ENCODE results near the gene EIF1AD.

EIF1AD gene

DNA sequence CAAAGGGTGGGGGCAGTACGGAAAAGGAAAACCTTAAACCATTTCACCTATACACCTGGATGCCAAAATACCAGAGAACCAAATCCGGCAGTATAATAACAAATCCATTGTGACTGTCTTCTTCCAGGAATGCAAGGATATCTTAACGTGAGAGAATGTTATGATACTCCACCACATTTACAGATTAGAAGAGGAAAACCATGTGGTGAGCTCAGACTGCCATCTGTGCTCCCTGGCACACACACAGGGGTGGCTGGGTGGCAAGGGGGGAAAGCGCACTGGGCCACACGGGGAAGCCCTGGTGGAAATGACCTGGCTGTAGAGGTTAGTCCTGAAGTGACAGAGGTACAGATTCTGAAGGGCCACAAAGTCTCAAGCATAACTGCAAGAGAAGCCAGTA, 9.9 kb downstream of the EIF1AD start:
- Histone ChIP-seq H3K4me3 (ENCODE audit: low read depth, low read length) (no peak overlapping the region), H3K27me3 (ENCODE audit: control insufficient read depth, insufficient read depth, low read length) (no peaks in the 10 kb centered on the region), H3K27ac (ENCODE audit: low read depth, low read length) (no peak overlapping the region), H3K36me3 (ENCODE audit: control insufficient read depth, insufficient read depth, low read length) (peaks cover 4% of the 10 kb centered on the region; the same call in 1 of the 2 replicates), H3K9me3 (ENCODE audit: control insufficient read depth, insufficient read depth, low read depth, low read length) (no peaks in the 10 kb centered on the region), H3K4me1 (ENCODE audit: control insufficient read depth, insufficient read depth, low read length) (no peaks in the 10 kb centered on the region), H3K9ac (ENCODE audit: low read length) (no peak overlapping the region)

DNA sequence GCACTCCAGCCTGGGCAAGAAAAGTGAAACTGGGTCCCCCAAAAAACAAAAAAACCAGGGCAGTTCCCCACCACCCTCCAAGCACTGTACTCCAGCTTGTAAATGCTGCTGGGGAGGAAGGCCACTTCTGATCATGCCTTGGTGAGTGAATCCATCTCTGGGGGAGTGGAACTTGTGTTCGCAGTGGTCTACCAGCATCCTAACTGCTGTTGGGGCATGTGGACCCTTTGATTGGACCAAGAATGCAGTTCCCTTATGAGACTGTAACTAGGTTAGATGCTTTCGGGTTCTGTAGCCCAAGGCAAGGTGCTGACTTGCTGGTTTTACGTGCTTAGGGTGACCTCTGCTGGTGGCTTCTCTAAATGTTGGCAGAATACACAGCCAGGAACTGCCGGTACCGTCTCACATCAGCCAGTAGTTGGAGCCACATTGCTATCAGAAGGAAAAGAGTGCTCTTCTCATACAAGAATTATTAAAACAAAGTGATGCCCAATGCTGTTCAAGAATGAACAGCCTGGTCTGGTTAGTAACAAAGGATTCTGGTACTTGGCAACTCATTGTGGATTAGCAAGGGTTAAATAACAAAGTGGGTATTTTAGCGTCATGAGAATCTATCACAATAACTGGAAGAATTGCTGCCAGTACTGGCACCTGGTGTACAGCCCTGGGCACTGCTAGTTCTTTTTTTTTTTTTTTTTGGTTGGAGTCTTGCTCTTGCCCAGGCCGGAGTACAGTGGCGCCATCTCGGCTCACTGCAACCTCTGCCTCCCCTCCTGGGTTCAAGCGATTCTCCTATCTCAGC, 13.0 kb downstream of the EIF1AD start:
- Histone ChIP-seq H3K27ac (ENCODE audit: low read depth, low read length) (no peak overlapping the region), H3K36me3 (ENCODE audit: control insufficient read depth, insufficient read depth, low read length) (peaks cover 3% of the 10 kb centered on the region; the same call in 1 of the 2 replicates), H3K27me3 (ENCODE audit: control insufficient read depth, insufficient read depth, low read length) (no peaks in the 10 kb centered on the region), H3K9ac (ENCODE audit: low read length) (no peak overlapping the region), H3K4me1 (ENCODE audit: control insufficient read depth, insufficient read depth, low read length) (no peaks in the 10 kb centered on the region), H3K9me3 (ENCODE audit: control insufficient read depth, insufficient read depth, low read depth, low read length) (no peaks in the 10 kb centered on the region), H3K4me3 (ENCODE audit: low read depth, low read length) (no peak overlapping the region)

DNA sequence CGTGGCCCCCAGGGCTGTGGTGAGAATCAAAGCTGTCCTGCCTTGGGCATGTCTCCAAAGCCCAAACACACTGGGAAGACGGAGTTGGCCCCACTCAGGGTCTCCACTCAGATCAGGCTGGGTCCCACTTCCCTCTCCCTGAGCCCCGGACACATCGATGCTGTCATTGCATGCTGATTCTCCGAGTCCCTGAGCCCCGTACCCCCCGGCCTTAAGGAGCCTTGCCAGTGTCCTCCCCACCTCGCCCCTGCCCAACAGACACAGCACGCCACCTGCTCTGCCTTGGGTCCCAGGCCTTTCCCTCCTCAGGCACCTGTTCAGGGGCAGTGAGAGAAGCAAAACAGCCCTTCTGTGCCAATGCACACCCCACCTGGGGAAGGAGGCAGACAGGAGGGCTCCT, 14.6 kb downstream of the EIF1AD start:
- H3K36me3 ChIP-seq (ENCODE audit: control insufficient read depth, insufficient read depth, low read length) = peaks cover 3% of the 10 kb centered on the region; the same call in 1 of the 2 replicates
- no peak overlapping the region for H3K27ac ChIP-seq (ENCODE audit: low read depth, low read length)
- no peaks in the 10 kb centered on the region for H3K4me1 ChIP-seq (ENCODE audit: control insufficient read depth, insufficient read depth, low read length)
- H3K9me3 ChIP-seq (ENCODE audit: control insufficient read depth, insufficient read depth, low read depth, low read length) = no peaks in the 10 kb centered on the region
- no peak overlapping the region for H3K4me3 ChIP-seq (ENCODE audit: low read depth, low read length)
- H3K9ac ChIP-seq (ENCODE audit: low read length) = no peak overlapping the region
- H3K27me3 ChIP-seq (ENCODE audit: control insufficient read depth, insufficient read depth, low read length) = no peaks in the 10 kb centered on the region

DNA sequence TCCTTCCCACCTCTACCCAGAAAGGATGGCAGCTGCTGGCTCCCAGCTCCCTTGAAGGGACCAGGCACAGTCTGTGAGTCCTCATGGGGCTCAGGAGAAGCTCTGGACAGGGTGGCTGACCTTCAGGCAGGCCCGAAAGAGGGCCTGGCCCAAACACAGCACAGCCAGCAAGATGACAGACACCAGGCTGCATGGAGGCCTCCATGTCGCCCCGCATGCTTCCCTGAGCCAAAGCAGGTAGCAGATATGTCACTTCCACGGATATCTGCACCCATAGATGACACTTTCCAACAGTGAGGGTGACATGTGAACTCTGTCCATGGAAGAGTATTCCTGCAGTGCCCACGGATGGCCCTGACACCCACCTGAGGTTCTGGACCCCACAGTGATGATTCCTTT, 18.4 kb downstream of the EIF1AD start:
- H3K27ac ChIP-seq (ENCODE audit: low read depth, low read length) = no peak overlapping the region
- no peak overlapping the region for H3K4me3 ChIP-seq (ENCODE audit: low read depth, low read length)
- H3K36me3 ChIP-seq (ENCODE audit: control insufficient read depth, insufficient read depth, low read length) = peaks cover 15% of the 10 kb centered on the region
- H3K9me3 ChIP-seq (ENCODE audit: control insufficient read depth, insufficient read depth, low read depth, low read length) = no peaks in the 10 kb centered on the region
- peaks cover 2% of the 10 kb centered on the region; the same call in 1 of the 2 replicates for H3K4me1 ChIP-seq (ENCODE audit: control insufficient read depth, insufficient read depth, low read length)
- H3K27me3 ChIP-seq (ENCODE audit: control insufficient read depth, insufficient read depth, low read length) = no peaks in the 10 kb centered on the region
- H3K9ac ChIP-seq (ENCODE audit: low read length) = no peak overlapping the region

DNA sequence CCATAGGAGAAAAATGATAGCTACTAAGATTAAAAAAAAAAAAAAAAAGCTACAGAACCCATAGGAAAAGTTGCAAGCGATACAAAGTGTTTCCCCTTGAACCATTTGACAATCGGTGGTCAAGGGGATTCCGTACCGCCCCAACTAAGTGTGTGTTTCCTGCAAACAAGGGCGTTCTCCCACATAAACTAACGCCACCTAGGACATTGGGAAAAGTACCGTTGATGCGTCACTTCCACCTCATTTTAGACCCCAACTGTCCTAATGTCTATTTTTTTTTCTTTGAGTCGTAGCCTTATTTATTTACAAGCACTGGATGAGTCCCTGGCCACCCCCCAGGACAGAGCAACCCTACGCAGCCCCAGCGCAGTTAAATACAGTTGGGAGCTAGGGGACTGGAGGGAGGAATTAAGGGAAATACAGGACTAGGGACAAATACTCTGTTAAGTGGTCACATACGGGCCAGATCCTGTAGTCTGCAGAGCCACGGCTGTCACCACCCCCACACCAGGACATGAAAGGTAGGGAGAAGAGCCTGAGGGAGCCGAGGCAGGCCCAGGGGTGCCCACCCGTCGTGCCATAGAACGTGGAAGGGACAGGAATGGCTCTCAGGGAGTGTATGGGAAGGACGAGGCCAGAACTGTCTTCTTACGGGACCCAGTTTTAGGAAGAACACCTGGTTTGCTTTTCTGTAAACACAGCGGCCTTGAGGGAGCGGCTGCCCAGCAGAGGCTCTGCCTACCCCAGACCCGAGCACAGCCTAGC, 19.0 kb downstream of the EIF1AD start:
- peaks cover 21% of the 10 kb centered on the region for H3K36me3 ChIP-seq (ENCODE audit: control insufficient read depth, insufficient read depth, low read length)
- H3K27ac ChIP-seq (ENCODE audit: low read depth, low read length) = no peak overlapping the region
- H3K27me3 ChIP-seq (ENCODE audit: control insufficient read depth, insufficient read depth, low read length) = no peaks in the 10 kb centered on the region
- no peaks in the 10 kb centered on the region for H3K9me3 ChIP-seq (ENCODE audit: control insufficient read depth, insufficient read depth, low read depth, low read length)
- peaks cover 2% of the 10 kb centered on the region; the same call in 1 of the 2 replicates for H3K4me1 ChIP-seq (ENCODE audit: control insufficient read depth, insufficient read depth, low read length)
- H3K4me3 ChIP-seq (ENCODE audit: low read depth, low read length) = no peak overlapping the region
- no peak overlapping the region for H3K9ac ChIP-seq (ENCODE audit: low read length)

DNA sequence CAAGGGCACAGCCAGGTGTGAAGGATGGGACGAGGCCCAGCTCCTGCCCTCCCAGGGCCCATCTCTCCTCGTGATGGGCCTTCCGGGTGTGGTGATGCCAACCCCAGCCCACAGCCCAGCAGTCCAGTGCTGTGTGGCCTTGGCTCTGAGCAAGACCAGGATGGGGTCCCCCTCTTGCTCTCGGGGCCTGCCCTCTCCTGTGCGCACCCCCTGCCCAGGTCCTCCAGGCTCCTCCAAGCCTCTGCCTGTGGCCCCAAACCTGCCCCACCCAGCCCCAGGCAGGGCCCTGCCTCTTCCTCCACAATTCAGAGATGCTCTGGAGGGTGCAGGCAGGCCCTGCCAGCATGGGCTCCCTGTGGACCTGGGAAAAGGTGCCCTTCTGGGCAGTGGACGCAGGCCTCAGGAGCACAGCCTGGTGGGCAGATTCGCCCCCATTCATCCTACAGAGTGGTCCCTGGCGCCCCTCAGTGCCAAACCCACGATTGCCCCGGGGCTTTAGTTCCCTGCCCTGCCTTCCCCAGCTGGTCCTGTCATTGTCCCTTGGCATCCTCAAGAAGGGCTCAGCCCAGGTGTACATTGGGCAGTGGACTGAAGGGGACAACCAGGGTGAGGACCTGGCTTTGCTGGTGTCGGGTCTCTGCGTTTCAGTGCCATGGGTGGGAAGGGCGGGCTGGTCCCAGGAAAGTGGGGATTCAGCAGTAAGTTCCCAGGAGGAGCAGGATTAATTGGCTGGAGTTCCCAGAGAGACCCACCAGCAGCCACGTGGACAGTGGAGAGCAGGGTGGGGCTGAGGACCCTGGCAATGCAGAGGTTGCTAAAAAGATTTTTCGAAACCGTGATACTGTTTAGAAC, 19.8 kb downstream of the EIF1AD start:
- no peak overlapping the region for H3K4me3 ChIP-seq (ENCODE audit: low read depth, low read length)
- H3K4me1 ChIP-seq (ENCODE audit: control insufficient read depth, insufficient read depth, low read length) = peaks cover 2% of the 10 kb centered on the region; the same call in 1 of the 2 replicates
- no peak overlapping the region for H3K27ac ChIP-seq (ENCODE audit: low read depth, low read length)
- no peaks in the 10 kb centered on the region for H3K27me3 ChIP-seq (ENCODE audit: control insufficient read depth, insufficient read depth, low read length)
- H3K9ac ChIP-seq (ENCODE audit: low read length) = no peak overlapping the region
- H3K9me3 ChIP-seq (ENCODE audit: control insufficient read depth, insufficient read depth, low read depth, low read length) = no peaks in the 10 kb centered on the region
- H3K36me3 ChIP-seq (ENCODE audit: control insufficient read depth, insufficient read depth, low read length) = peaks cover 29% of the 10 kb centered on the region

DNA sequence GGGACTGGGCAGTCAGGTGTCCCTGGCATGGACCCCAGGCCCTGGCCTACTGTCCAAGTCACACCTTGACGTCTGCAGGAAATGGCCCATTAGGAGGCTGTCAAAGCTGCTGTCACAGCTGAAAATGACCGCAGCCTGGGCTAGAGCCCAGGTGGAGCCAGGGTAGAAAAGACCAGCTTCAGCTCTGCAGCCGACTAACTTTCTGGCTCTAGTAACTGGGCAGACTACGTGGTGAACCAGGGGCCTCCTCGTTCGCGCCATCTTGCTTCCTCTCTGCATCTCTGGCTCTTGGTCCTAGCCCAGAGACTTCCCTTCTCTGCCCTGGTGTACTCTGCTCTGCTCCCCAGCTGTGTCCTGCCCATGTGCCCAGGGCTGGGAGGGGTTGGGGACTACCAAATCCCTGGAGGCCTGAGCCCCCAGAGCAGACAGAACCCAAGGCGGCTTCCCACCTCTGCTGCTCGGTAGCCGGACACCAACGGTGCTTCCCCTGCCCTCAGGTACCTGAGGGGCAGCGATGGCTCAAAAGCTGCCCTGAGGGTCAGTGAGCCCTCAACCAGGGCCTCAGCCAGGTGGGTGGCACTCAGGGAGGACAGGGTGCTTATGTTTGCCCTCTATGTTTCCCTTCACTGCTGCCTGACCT, 20.7 kb downstream of the EIF1AD start:
- H3K9ac ChIP-seq (ENCODE audit: low read length) = peak overlapping the region; percentile 23
- peaks cover 2% of the 10 kb centered on the region; the same call in 1 of the 2 replicates for H3K4me1 ChIP-seq (ENCODE audit: control insufficient read depth, insufficient read depth, low read length)
- no peak overlapping the region for H3K4me3 ChIP-seq (ENCODE audit: low read depth, low read length)
- peaks cover 39% of the 10 kb centered on the region for H3K36me3 ChIP-seq (ENCODE audit: control insufficient read depth, insufficient read depth, low read length)
- no peaks in the 10 kb centered on the region for H3K9me3 ChIP-seq (ENCODE audit: control insufficient read depth, insufficient read depth, low read depth, low read length)
- no peaks in the 10 kb centered on the region for H3K27me3 ChIP-seq (ENCODE audit: control insufficient read depth, insufficient read depth, low read length)
- H3K27ac ChIP-seq (ENCODE audit: low read depth, low read length) = no peak overlapping the region

DNA sequence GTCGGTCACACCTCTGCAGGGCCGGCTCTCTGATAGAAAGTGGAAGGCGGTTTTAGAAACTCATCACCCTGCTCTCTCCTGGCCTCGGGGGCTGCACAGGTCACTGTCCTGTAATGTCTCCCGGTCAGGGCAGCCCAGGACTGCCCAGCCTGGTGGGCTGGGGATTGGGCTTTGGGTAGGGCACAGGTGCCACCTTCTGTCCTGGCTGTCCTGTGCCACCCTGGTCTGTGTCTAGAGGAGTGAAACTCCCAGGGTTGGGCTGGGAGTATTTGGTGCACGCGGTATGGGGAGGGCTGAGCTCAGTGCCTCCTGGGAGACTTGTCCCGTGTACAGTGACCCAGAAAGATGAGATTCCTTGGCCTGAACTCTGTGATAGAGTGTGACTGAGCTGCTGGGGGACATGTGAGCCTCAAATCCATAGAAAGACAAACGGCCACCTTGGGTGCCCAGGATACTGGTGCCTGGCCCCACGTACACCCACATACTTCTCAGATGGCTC, 22.6 kb downstream of the EIF1AD start:
- no peak overlapping the region for H3K9ac ChIP-seq (ENCODE audit: low read length)
- peaks cover 45% of the 10 kb centered on the region for H3K36me3 ChIP-seq (ENCODE audit: control insufficient read depth, insufficient read depth, low read length)
- H3K4me1 ChIP-seq (ENCODE audit: control insufficient read depth, insufficient read depth, low read length) = peaks cover 2% of the 10 kb centered on the region; the same call in 1 of the 2 replicates
- H3K27me3 ChIP-seq (ENCODE audit: control insufficient read depth, insufficient read depth, low read length) = no peaks in the 10 kb centered on the region
- no peak overlapping the region for H3K4me3 ChIP-seq (ENCODE audit: low read depth, low read length)
- H3K9me3 ChIP-seq (ENCODE audit: control insufficient read depth, insufficient read depth, low read depth, low read length) = no peaks in the 10 kb centered on the region
- no peak overlapping the region for H3K27ac ChIP-seq (ENCODE audit: low read depth, low read length)

DNA sequence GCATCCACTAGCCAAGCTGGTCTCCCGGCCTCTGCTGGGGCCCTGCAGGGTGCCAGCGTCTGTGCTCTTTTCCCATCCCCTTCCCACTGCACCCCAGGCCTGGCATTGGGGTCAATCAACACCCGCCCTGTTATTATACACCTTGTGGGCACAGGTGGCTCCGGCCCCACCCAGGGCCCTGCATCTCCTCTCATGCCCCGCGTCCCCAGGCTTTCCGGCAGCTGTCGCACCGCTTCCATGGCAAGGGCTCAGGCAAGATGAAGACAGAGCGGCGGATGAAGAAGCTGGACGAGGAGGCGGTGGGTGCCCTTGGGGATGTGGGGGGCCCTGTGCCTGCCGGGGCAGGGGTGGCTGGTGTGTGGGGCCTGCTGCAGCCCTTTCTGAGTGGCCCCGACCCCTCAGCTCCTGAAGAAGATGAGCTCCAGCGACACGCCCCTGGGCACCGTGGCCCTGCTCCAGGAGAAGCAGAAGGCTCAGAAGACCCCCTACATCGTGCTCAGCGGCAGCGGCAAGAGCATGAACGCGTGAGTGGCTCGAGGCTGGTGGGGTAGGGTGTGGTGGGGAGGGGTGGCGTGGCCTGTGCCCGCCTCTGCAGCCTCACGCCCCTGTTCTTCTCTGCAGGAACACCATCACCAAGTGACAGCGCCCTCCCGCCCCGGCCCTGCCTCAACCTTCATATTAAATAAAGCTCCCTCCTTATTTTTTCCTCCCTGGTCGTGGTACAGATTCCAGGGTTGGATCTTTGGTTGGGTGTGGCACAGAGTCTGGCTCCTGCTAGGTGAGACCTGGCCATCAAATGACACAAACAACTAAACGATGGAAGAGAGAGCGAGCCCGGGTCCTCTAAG, 23.3 kb downstream of the EIF1AD start:
- H3K36me3 ChIP-seq (ENCODE audit: control insufficient read depth, insufficient read depth, low read length) = peaks cover 45% of the 10 kb centered on the region

More for the DNA sequence above, 23.3 kb downstream of the EIF1AD start:
- Histone ChIP-seq H3K9ac (ENCODE audit: low read length) (no peak overlapping the region), H3K4me3 (ENCODE audit: low read depth, low read length) (no peak overlapping the region), H3K27ac (ENCODE audit: low read depth, low read length) (no peak overlapping the region), H3K9me3 (ENCODE audit: control insufficient read depth, insufficient read depth, low read depth, low read length) (no peaks in the 10 kb centered on the region), H3K4me1 (ENCODE audit: control insufficient read depth, insufficient read depth, low read length) (peaks cover 2% of the 10 kb centered on the region; the same call in 1 of the 2 replicates), H3K27me3 (ENCODE audit: control insufficient read depth, insufficient read depth, low read length) (no peaks in the 10 kb centered on the region)

Measured in HUES6 (cell line).